CD14-positive monocyte (primary cell): ENCODE measurements around the gene CUBN. TPM values are rescaled to one million over a fixed set of nuclear protein-coding genes. Genes with fewer than 3 reads are reported as not detected.
A peak's percentile ranks its signal among the peaks of the same experiment; 100 is the strongest.

Experiments
- DNase-seq, 3 donors: peaks; one replicate each; pipeline ENCODE4 v3.0.0-alpha.2; 2011 to 2022
- H2AFZ ChIP-seq: 2 replicates; pipeline ENCODE4 v1.6.0; 2012; ENCODE audit warnings: mild to moderate bottlenecking, low read depth, low read length, inconsistent platforms; ENCODE audit not compliant: insufficient read depth, poor library complexity, severe bottlenecking
- H3K27ac ChIP-seq, 2 donors: 1 replicate in 1 of 2; 2 replicates in 1 of 2; pipeline ENCODE4 v1.5.1; 2012 to 2013; ENCODE audit warnings: low read length in 2 of 2, control low read depth in 1 of 2, inconsistent platforms in 1 of 2, low read depth in 1 of 2, mild to moderate bottlenecking in 1 of 2
- H3K27me3 ChIP-seq, 2 donors: one replicate each; pipeline versions ENCODE4 v1.6.0 to v1.6.1; 2011 to 2013; ENCODE audit warnings: low read length in 2 of 2; ENCODE audit not compliant: control insufficient read depth in 2 of 2, insufficient read depth in 2 of 2
- H3K36me3 ChIP-seq, 2 donors: replicated peaks in 1 of 2; 1 replicate in 1 of 2; 2 replicates in 1 of 2; pipeline versions ENCODE4 v1.5.1 to v1.6.1; 2012 to 2013; ENCODE audit warnings: low read length in 2 of 2, control low read depth in 1 of 2, inconsistent platforms in 1 of 2, mild to moderate bottlenecking in 1 of 2; ENCODE audit not compliant: insufficient read depth in 2 of 2, control insufficient read depth in 1 of 2
- H3K4me1 ChIP-seq, 2 donors: 1 replicate in 1 of 2; 2 replicates in 1 of 2; pipeline versions ENCODE4 v1.5.1 to v1.6.1; 2012 to 2013; ENCODE audit warnings: low read length in 2 of 2, control low read depth in 1 of 2, inconsistent platforms in 1 of 2, mild to moderate bottlenecking in 1 of 2, moderate library complexity in 1 of 2; ENCODE audit not compliant: insufficient read depth in 2 of 2, control insufficient read depth in 1 of 2
- H3K4me2 ChIP-seq: replicated peaks from 2 replicates; pipeline ENCODE3; 2012; ENCODE audit warnings: low read length, moderate library complexity, mild to moderate bottlenecking; ENCODE audit not compliant: poor library complexity, severe bottlenecking; ENCODE audit errors: extremely low read depth
- H3K4me3 ChIP-seq, 3 experiments: fragments of 200-600 bp in 1 of 3; sonication (generic) in 1 of 3; replicated peaks in 1 of 3; 1 replicate in 2 of 3; 2 replicates in 1 of 3; pipeline ENCODE4 v1.5.1; 2011 to 2013; ENCODE audit warnings: low read length in 3 of 3, mild to moderate bottlenecking in 3 of 3, control low read depth in 2 of 3, low read depth in 2 of 3, inconsistent platforms in 1 of 3, moderate library complexity in 1 of 3
- H3K79me2 ChIP-seq: 2 replicates; pipeline ENCODE4 v1.6.0; 2012; ENCODE audit warnings: mild to moderate bottlenecking, control low read depth, inconsistent platforms, low read length, moderate library complexity; ENCODE audit not compliant: insufficient read depth
- H3K9ac ChIP-seq: 2 replicates; pipeline ENCODE4 v1.6.0; 2017; ENCODE audit warnings: low read length, mild to moderate bottlenecking; ENCODE audit not compliant: insufficient read depth, poor library complexity, severe bottlenecking
- H3K9me3 ChIP-seq, 2 donors: replicated peaks in 1 of 2; 1 replicate in 1 of 2; 2 replicates in 1 of 2; pipeline versions ENCODE4 v1.5.1 to v1.6.1; 2012 to 2013; ENCODE audit warnings: low read length in 2 of 2, control low read depth in 1 of 2; ENCODE audit not compliant: control insufficient read depth in 1 of 2, insufficient read depth in 1 of 2
- H4K20me1 ChIP-seq: 2 replicates; pipeline ENCODE4 v1.6.0; 2012; ENCODE audit warnings: mild to moderate bottlenecking, low read length, control low read depth, moderate library complexity; ENCODE audit not compliant: insufficient read depth
- H3K27ac Mint-ChIP-seq, 7 donors: one replicate each; pipeline ENCODE4 v1.8.0; 2020; ENCODE audit warnings: mild to moderate bottlenecking in 7 of 7, mixed read lengths in 7 of 7, moderate library complexity in 6 of 7, inconsistent platforms in 2 of 7
- H3K27me3 Mint-ChIP-seq, 3 donors: one replicate each; pipeline ENCODE4 v1.8.0; 2021 to 2022; ENCODE audit warnings: low read depth in 3 of 3, mild to moderate bottlenecking in 3 of 3, mixed read lengths in 3 of 3, moderate library complexity in 3 of 3, inconsistent platforms in 1 of 3
- H3K36me3 Mint-ChIP-seq, 2 donors: one replicate each; pipeline ENCODE4 v1.8.0; 2020; ENCODE audit warnings: mixed read lengths in 2 of 2, inconsistent platforms in 1 of 2, mild to moderate bottlenecking in 1 of 2
- H3K4me1 Mint-ChIP-seq: one replicate; pipeline ENCODE4 v1.8.0; 2020; ENCODE audit warnings: mild to moderate bottlenecking, mixed read lengths
- H3K4me3 Mint-ChIP-seq, 2 donors: one replicate each; pipeline ENCODE4 v1.8.0; 2020; ENCODE audit warnings: mild to moderate bottlenecking in 2 of 2, mixed read lengths in 2 of 2, moderate library complexity in 1 of 2
- H3K9me3 Mint-ChIP-seq, 7 donors: one replicate each; pipeline ENCODE4 v1.8.0; 2020 to 2022; ENCODE audit warnings: mixed read lengths in 7 of 7, mild to moderate bottlenecking in 6 of 7, moderate library complexity in 6 of 7, inconsistent platforms in 2 of 7
- CTCF ChIP-seq: fragments of 200-600 bp; IDR thresholded peaks from one replicate; pipeline ENCODE4 v1.8.0; 2022; ENCODE audit warnings: antibody characterized with exemption, mild to moderate bottlenecking
- WGBS: methylation state at CpG from one replicate; pipeline ENCODE4 v1.1.5; 2013; ENCODE audit warnings: missing lambda C conversion rate; ENCODE audit not compliant: insufficient coverage; 5-methylcytosine and 5-hydroxymethylcytosine counted together
- intact Hi-C, 2 donors: fragments of 100-400 bp; cut with micrococcal nuclease; formaldehyde crosslinking; loops; one replicate each; pipeline versions ENCODE4 v1.15.0 to v1.15.1; 2023
- polyA plus RNA-seq, 3 donors: library from polyadenylated mRNA; depleted of rRNA in 1 of 3; unstranded in 2 of 3; stranded (reverse) in 1 of 3; fragments of 300-500 nt in 2 of 3; fragments of >200 nt in 1 of 3; fragmentation: Illumina TruSeq in 2 of 3; gene quantifications; 1 replicate in 2 of 3; 2 replicates in 1 of 3; pipeline ENCODE4 v1.2.3, GENCODE V29; 2012 to 2021
- small RNA-seq: library from RNA; depleted of rRNA; stranded (forward); fragments of <200 nt; gene quantifications from one replicate; pipeline ENCODE3, GENCODE V24; 2012; ENCODE audit warnings: low read depth; ENCODE audit not compliant: insufficient read length

Gene CUBN
- polyA plus RNA-seq, 3 donors = 0.95 TPM; not detected in 2

- no peak overlapping the region for H3K4me3 ChIP-seq
Observed at GRCh38 chr10:16777473-16778370, 351.9 kb downstream of the CUBN start.

GRCh38 chr10:16776896-16777295 lies 352.7 kb downstream of the CUBN start:
- DNase-seq = no peak
- Histone ChIP-seq H3K9me3 (no peaks in the 10 kb centered on the region), H3K79me2 (no peaks in the 10 kb centered on the region), H3K9ac (no peak overlapping the region), H3K4me1 (no peaks in the 10 kb centered on the region), H3K27me3 (no peaks in the 10 kb centered on the region), H3K4me3 (no peak overlapping the region), H3K4me2 (no peak overlapping the region), H3K36me3 (peaks cover 8 to 28% of the 10 kb centered on the region in 2 donors), H4K20me1 (peaks cover 3% of the 10 kb centered on the region), H2AFZ (no peak overlapping the region), H3K27ac (no peak overlapping the region)
- WGBS = no CpG with 5 or more reads among the region's 3 CpGs
- Mint-ChIP-seq H3K27me3 (no peaks in the 10 kb centered on the region), H3K36me3 (peaks cover 36 to 38% of the 10 kb centered on the region in 2 donors), H3K27ac (no peak overlapping the region), H3K4me1 (peaks cover 4% of the 10 kb centered on the region), H3K4me3 (no peak overlapping the region), H3K9me3 (no peaks in the 10 kb centered on the region)
- intact Hi-C loops = loop anchor here in 1 of 2 donors (10.0 kb wide), 1 partner anchor 872 kb away; no protein-coding TSS in a partner anchor
- no peak for TF ChIP-seq CTCF

More at GRCh38 chr10:16777473-16778370, 351.9 kb downstream of the CUBN start:
- H3K27me3 Mint-ChIP-seq = no peaks in the 10 kb centered on the region
- H3K9ac ChIP-seq = no peak overlapping the region
- H3K4me1 ChIP-seq = no peaks in the 10 kb centered on the region
- no peaks in the 10 kb centered on the region for H3K9me3 Mint-ChIP-seq
- peaks cover 38 to 40% of the 10 kb centered on the region in 2 donors for H3K36me3 Mint-ChIP-seq
- H4K20me1 ChIP-seq = peaks cover 3% of the 10 kb centered on the region
- peak; percentile 86 for TF ChIP-seq CTCF
- WGBS = 75% methylated on average over 3 of the region's 7 CpGs
- DNase-seq = peak; percentile 18 to 49 (median 48)
- no peaks in the 10 kb centered on the region for H3K79me2 ChIP-seq
- H3K27me3 ChIP-seq = no peaks in the 10 kb centered on the region
- no peak overlapping the region for H3K27ac ChIP-seq
- H3K4me3 Mint-ChIP-seq = no peak overlapping the region
- H3K9me3 ChIP-seq = no peaks in the 10 kb centered on the region
- no peak overlapping the region for H2AFZ ChIP-seq
- intact Hi-C loops = loop anchor here in 1 of 2 donors (10.0 kb wide), 1 partner anchor 873 kb away; no protein-coding TSS in a partner anchor
- H3K36me3 ChIP-seq = peaks cover 8 to 31% of the 10 kb centered on the region in 2 donors
- no peak overlapping the region for H3K4me2 ChIP-seq
- H3K4me1 Mint-ChIP-seq = peaks cover 4% of the 10 kb centered on the region
- H3K27ac Mint-ChIP-seq = peak overlapping the region in 2 of 7 donors; percentile 46 to 82

Small RNAs within 50 kb of the gene (small RNA-seq; reads per million reads assigned to genes)
- not detected for gene AC067747.1

Other genes starting within 250 kb of the CUBN start
- 1 to 10 TPM; 3.1 to 6.6 (median 5.0) TPM for gene TRDMT1, start 71.9 kb upstream of the CUBN start, polyA plus RNA-seq
- 1,000 to 10,000 TPM in 1 of 3 donors, 100 to 1,000 TPM in 2; 697 to 4,055 (median 932) TPM for gene VIM, start 98.4 kb upstream of the CUBN start, polyA plus RNA-seq